ENCODE results near the gene LRRC59. TPM values are rescaled to one million over a fixed set of nuclear protein-coding genes. Genes with fewer than 3 reads are reported as not detected.

The LRRC59 gene
- total and polyA plus RNA-seq, 2 of the 13 experiments (the other 11 are each of a cell fraction or from before 2014, with no cell fraction given), result 87.3 to 222 TPM

GRCh38 chr17:50370052-50370451 lies 27.3 kb downstream of the LRRC59 start:
- no peak for FAIRE-seq
- Histone ChIP-seq H3K4me3 (replicated peaks in 1 of 3; ENCODE audit: insufficient read depth in 1 of 3, low read depth in 2 of 3, low read length in 3 of 3) (no peak overlapping the region), H3K27me3 (ENCODE audit: control insufficient read depth in 1 of 2, insufficient read depth in 2 of 2, low read length in 2 of 2) (no peaks in the 10 kb centered on the region; a peak in 1 of 5 replicates), H3K9ac (ENCODE audit: insufficient read depth, low read depth, low read length) (no peak overlapping the region), H4K20me1 (ENCODE audit: insufficient read depth, low read length) (no peaks in the 10 kb centered on the region), H3K36me3 (replicated peaks in 1 of 2; ENCODE audit: control insufficient read depth in 1 of 2, insufficient read depth in 2 of 2, low read length in 2 of 2) (peaks cover 33 to 57% of the 10 kb centered on the region in 2 experiments), H3K4me1 (ENCODE audit: insufficient read depth, low read length) (peaks cover 29% of the 10 kb centered on the region), H3K9me3 (ENCODE audit: low read length) (no peaks in the 10 kb centered on the region), H3K27ac (ENCODE audit: extremely low read length, insufficient read depth, low read length) (no peak overlapping the region), H3K79me2 (ENCODE audit: insufficient read depth, low read length) (peaks cover 39% of the 10 kb centered on the region), H3K4me2 (ENCODE audit: low read depth, low read length) (no peak overlapping the region), H2AFZ (ENCODE audit: low read length) (no peak overlapping the region)
- in situ Hi-C loops (cut with HindIII; ENCODE audit: extremely low pct_ligation_motif_present, low pct_unique_long_range_greater_than_20kb), result no loop called here
- intact Hi-C loops (cut with micrococcal nuclease; ENCODE audit: unreplicated experiment), result no loop called here
- DNase-seq (ENCODE audit: low spot score), result no peak
- TF ChIP-seq, protein P1, sequence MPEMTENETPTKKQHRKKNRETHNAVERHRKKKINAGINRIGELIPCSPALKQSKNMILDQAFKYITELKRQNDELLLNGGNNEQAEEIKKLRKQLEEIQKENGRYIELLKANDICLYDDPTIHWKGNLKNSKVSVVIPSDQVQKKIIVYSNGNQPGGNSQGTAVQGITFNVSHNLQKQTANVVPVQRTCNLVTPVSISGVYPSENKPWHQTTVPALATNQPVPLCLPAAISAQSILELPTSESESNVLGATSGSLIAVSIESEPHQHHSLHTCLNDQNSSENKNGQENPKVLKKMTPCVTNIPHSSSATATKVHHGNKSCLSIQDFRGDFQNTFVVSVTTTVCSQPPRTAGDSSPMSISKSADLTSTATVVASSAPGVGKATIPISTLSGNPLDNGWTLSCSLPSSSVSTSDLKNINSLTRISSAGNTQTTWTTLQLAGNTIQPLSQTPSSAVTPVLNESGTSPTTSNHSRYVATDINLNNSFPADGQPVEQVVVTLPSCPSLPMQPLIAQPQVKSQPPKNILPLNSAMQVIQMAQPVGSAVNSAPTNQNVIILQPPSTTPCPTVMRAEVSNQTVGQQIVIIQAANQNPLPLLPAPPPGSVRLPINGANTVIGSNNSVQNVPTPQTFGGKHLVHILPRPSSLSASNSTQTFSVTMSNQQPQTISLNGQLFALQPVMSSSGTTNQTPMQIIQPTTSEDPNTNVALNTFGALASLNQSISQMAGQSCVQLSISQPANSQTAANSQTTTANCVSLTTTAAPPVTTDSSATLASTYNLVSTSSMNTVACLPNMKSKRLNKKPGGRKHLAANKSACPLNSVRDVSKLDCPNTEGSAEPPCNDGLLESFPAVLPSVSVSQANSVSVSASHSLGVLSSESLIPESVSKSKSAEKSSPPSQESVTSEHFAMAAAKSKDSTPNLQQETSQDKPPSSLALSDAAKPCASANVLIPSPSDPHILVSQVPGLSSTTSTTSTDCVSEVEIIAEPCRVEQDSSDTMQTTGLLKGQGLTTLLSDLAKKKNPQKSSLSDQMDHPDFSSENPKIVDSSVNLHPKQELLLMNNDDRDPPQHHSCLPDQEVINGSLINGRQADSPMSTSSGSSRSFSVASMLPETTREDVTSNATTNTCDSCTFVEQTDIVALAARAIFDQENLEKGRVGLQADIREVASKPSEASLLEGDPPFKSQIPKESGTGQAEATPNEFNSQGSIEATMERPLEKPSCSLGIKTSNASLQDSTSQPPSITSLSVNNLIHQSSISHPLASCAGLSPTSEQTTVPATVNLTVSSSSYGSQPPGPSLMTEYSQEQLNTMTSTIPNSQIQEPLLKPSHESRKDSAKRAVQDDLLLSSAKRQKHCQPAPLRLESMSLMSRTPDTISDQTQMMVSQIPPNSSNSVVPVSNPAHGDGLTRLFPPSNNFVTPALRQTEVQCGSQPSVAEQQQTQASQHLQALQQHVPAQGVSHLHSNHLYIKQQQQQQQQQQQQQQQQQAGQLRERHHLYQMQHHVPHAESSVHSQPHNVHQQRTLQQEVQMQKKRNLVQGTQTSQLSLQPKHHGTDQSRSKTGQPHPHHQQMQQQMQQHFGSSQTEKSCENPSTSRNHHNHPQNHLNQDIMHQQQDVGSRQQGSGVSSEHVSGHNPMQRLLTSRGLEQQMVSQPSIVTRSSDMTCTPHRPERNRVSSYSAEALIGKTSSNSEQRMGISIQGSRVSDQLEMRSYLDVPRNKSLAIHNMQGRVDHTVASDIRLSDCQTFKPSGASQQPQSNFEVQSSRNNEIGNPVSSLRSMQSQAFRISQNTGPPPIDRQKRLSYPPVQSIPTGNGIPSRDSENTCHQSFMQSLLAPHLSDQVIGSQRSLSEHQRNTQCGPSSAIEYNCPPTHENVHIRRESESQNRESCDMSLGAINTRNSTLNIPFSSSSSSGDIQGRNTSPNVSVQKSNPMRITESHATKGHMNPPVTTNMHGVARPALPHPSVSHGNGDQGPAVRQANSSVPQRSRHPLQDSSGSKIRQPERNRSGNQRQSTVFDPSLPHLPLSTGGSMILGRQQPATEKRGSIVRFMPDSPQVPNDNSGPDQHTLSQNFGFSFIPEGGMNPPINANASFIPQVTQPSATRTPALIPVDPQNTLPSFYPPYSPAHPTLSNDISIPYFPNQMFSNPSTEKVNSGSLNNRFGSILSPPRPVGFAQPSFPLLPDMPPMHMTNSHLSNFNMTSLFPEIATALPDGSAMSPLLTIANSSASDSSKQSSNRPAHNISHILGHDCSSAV (CRISPR knock-in tag; IDR thresholded peaks at IDR 0.05; ENCODE audit: borderline replicate concordance), result no peak
- WGBS (ENCODE audit: low lambda C conversion rate), result 97% methylated on average over 5 of the region's 5 CpGs
- CTCF ChIA-PET (ENCODE audit: low intra/inter-chr PET ratio, low total read pairs), result no interaction called here
- POLR2A ChIA-PET, result interaction anchor here (0.9 to 2.3 kb wide), 3 partner anchors 11 to 109 kb away, joined by 3 to 6 read pairs (median 6); partner anchors contain the start of gene LRRC59
- no peak for ATAC-seq
- no TSS peak for BruUV-seq (replicated peaks)

Measured in HepG2 (cell line).